Esophagus squamous epithelium (tissue), 5 donors: Measurements from ENCODE around the gene KLF1. TPM values are rescaled to one million over a fixed set of nuclear protein-coding genes. Genes with fewer than 3 reads are reported as not detected.
"Not testable (repeated sequence)": the region's sequence is repeated elsewhere in the genome, so short reads cannot be mapped to it uniquely, and the experiment has no call there.

Experiments used
- DNase-seq: peaks from one replicate; lab custom pipeline; 2025; lab: John Stamatoyannopoulos, UW
- H3K27ac ChIP-seq, 4 donors: fragments of 200-600 bp; sonication (generic); one replicate each; pipeline ENCODE4 v1.5.1; 2016 to 2019; ENCODE audit warnings: mild to moderate bottlenecking in 1 of 4
- H3K27me3 ChIP-seq, 4 donors: fragments of 200-600 bp; sonication (generic); 1 replicate in 3 of 4; 2 replicates in 1 of 4; pipeline versions ENCODE4 v1.5.1 to v1.6.0; 2017 to 2021; ENCODE audit warnings: antibody characterized with exemption in 1 of 4
- H3K36me3 ChIP-seq, 3 donors: fragments of 200-600 bp; sonication (generic); one replicate each; pipeline ENCODE4 v1.5.1; 2016 to 2019
- H3K4me1 ChIP-seq, 3 donors: fragments of 200-600 bp; sonication (generic); one replicate each; pipeline ENCODE4 v1.5.1; 2017 to 2019
- H3K4me3 ChIP-seq, 4 donors: fragments of 200-600 bp; sonication (generic); 1 replicate in 3 of 4; 2 replicates in 1 of 4; pipeline ENCODE4 v1.5.1; 2016 to 2019; ENCODE audit warnings: mild to moderate bottlenecking in 2 of 4, moderate library complexity in 1 of 4
- H3K9me3 ChIP-seq, 3 donors: fragments of 200-600 bp; sonication (generic); one replicate each; pipeline ENCODE4 v1.5.1; 2016 to 2019
- CTCF ChIP-seq, 6 experiments: fragments of 450-650 bp in 4 of 6; fragments of 200-600 bp in 2 of 6; sonication (generic) in 2 of 6; IDR thresholded peaks; one replicate each; pipeline ENCODE4 v1.5.1; 2016 to 2019; ENCODE audit warnings: antibody characterized with exemption in 6 of 6, mild to moderate bottlenecking in 4 of 6, moderate library complexity in 4 of 6
- POLR2A ChIP-seq, 4 donors: fragments of 450-650 bp; IDR thresholded peaks; one replicate each; pipeline ENCODE4 v1.6.1; 2017; ENCODE audit warnings: antibody characterized with exemption in 4 of 4, mild to moderate bottlenecking in 4 of 4, moderate library complexity in 3 of 4
- WGBS, 2 donors: methylation state at CpG; one replicate each; pipeline ENCODE4 v1.1.5; 2018; 5-methylcytosine and 5-hydroxymethylcytosine counted together
- intact Hi-C: fragments of 100-400 bp; cut with DNase I; formaldehyde crosslinking; loops from one replicate; pipeline ENCODE4 v1.15.0; 2022
- total RNA-seq, 4 donors: library from RNA; depleted of rRNA; stranded (reverse); fragments of >200 nt; gene quantifications; one replicate each; pipeline ENCODE4 v1.1.0, GENCODE V29; 2016
- donor health status: DM: yes; HTN: yes; CAD: no.

The KLF1 gene
- total RNA-seq, 4 donors from 2014 or later: not detected

GRCh38 chr19:12918253-12918652 lies 31.3 kb upstream of the KLF1 start:
- no peak for DNase-seq
- no peaks in the 10 kb centered on the region for H3K27me3 ChIP-seq

GRCh38 chr19:12915860-12916259 lies 28.9 kb upstream of the KLF1 start:
- H3K9me3 ChIP-seq, intact Hi-C loops, H3K27me3 ChIP-seq, H3K27ac ChIP-seq, H3K4me3 ChIP-seq, DNase-seq, H3K36me3 ChIP-seq: not testable (repeated sequence)
- H3K4me1 ChIP-seq: peaks cover 21 to 45% (median 26%) of the 10 kb centered on the region in 3 donors
- 81 to 100% methylated on average over 3 to 4 of the region's 4 CpGs for WGBS, 2 donors

More at GRCh38 chr19:12918253-12918652, 31.3 kb upstream of the KLF1 start:
- intact Hi-C loops: no loop called here
- no peak overlapping the region for H3K27ac ChIP-seq
- peaks cover 9 to 28% (median 13%) of the 10 kb centered on the region in 3 donors for H3K4me1 ChIP-seq
- no peak overlapping the region for H3K4me3 ChIP-seq
- no peaks in the 10 kb centered on the region for H3K9me3 ChIP-seq
- peaks cover under 1 to 13% (median 2%) of the 10 kb centered on the region in 3 donors for H3K36me3 ChIP-seq
- WGBS, 2 donors: 88% methylated on average over 7 to 13 of the region's 14 CpGs
- TF ChIP-seq POLR2A (IDR thresholded peaks at IDR 0.05) (no peak), CTCF (IDR thresholded peaks at IDR 0.05) (no peak)

GRCh38 chr19:12913851-12914690 lies 27.1 kb upstream of the KLF1 start:
- Histone ChIP-seq H3K36me3 (no peaks in the 10 kb centered on the region), H3K4me1 (peaks cover 21 to 37% (median 26%) of the 10 kb centered on the region in 3 donors), H3K27ac (peak overlapping the region; percentile 64 to 88 (median 84)), H3K4me3 (no peak overlapping the region), H3K27me3 (no peaks in the 10 kb centered on the region), H3K9me3 (no peaks in the 10 kb centered on the region)
- TF ChIP-seq POLR2A (IDR thresholded peaks at IDR 0.05): no peak
- no peak for TF ChIP-seq CTCF (IDR thresholded peaks at IDR 0.05)
- 37 to 52% methylated on average over 9 to 11 of the region's 12 CpGs for WGBS, 2 donors
- no peak for DNase-seq
- intact Hi-C loops: no loop called here

GRCh38 chr19:12913011-12913561 lies 26.1 kb upstream of the KLF1 start:
- intact Hi-C loops: no loop called here
- Histone ChIP-seq H3K4me3 (peak overlapping the region in 3 of 4 donors; percentile 29 to 54 (median 35)), H3K9me3 (no peaks in the 10 kb centered on the region), H3K27ac (peak overlapping the region; percentile 64 to 88 (median 84)), H3K27me3 (no peaks in the 10 kb centered on the region), H3K4me1 (peaks cover 21 to 32% (median 22%) of the 10 kb centered on the region in 3 donors), H3K36me3 (no peaks in the 10 kb centered on the region)
- WGBS, 2 donors: 4 to 26% methylated on average over 9 to 15 of the region's 22 CpGs
- TF ChIP-seq POLR2A (IDR thresholded peaks at IDR 0.05) (no peak), CTCF (IDR thresholded peaks at IDR 0.05) (no peak)
- no peak for DNase-seq

- Histone ChIP-seq H3K9me3 (no peaks in the 10 kb centered on the region), H3K27ac (peak overlapping the region; percentile 64 to 88 (median 84)), H3K4me3 (peak overlapping the region in 3 of 4 donors; percentile 29 to 54 (median 35)), H3K27me3 (no peaks in the 10 kb centered on the region), H3K4me1 (peaks cover 21 to 32% (median 22%) of the 10 kb centered on the region in 3 donors), H3K36me3 (no peaks in the 10 kb centered on the region)
- 24 to 29% methylated on average over 4 of the region's 4 CpGs for whole genome bisulfite sequencing, 2 donors
- DNase-seq: no peak
- TF ChIP-seq CTCF (IDR thresholded peaks at IDR 0.05) (no peak), POLR2A (IDR thresholded peaks at IDR 0.05) (no peak)
- intact Hi-C loops: no loop called here
Observed at GRCh38 chr19:12912571-12912970, 25.6 kb upstream of the KLF1 start.
